GM21447 (cell line): ENCODE data around the gene CYB5D1.
"Not testable (repeated sequence)": the region's sequence is repeated elsewhere in the genome, so short reads cannot be mapped to it uniquely, and the experiment has no call there.

Source experiments
- ATAC-seq: cut with Tn5 transposase; IDR thresholded peaks from one replicate; pipeline ENCODE4 v1.9.1; 2021; ENCODE audit not compliant: unreplicated experiment

CYB5D1 gene

GRCh38 chr17:7856011-7856810, 1.6 kb upstream of the CYB5D1 start:
- ATAC-seq: no peak

DNA sequence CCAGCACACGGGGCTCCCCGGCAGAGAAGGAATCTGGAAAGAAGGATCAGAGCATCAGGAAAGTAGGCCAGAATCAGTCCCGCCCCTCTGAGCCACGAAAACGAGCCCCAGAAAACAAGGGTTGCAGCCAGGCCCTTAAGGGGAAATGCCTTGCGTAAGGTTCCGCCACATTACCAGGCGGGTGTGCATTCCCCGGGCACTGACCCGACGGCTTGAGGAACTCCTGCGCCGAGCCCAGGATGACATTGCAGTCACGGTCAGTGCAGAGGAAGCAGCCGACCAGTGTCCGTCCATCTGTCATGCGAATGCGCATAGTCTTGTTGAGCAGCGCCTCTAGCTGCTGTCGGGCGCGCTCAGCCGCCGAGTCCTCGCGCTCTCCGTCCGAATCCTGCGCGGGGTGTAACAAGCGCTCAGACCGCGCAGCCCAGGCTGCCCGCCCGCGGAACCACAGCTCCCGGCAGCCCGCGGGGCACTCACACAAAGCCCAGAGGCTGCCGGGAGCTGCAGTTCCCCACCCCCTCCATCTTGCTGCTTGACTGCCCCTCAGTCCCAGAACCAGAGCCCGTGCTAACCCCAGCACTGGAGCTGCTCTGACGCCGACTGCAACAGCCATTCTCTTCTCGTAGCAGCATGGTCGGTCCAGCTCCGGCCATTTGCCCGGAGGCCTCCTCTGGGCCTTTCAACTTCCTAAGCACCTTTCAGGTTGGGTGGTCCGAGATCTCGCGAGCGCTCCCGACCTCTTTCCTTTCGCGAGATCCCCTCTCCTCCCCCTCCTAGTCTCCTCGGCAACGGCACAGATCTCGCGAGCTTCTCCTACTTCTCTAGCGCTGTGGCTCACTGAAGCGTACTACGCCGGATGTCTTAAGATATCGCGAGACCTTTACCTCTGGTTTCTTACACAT, 741 bp upstream of the CYB5D1 start, which contains the start of gene NAA38:
Gene NAA38 (minus strand): TSS at position 749 of the 902 bp plus-strand sequence. CDS start 96 bp downstream, at position 653.
- peak; percentile 72 for ATAC-seq

DNA sequence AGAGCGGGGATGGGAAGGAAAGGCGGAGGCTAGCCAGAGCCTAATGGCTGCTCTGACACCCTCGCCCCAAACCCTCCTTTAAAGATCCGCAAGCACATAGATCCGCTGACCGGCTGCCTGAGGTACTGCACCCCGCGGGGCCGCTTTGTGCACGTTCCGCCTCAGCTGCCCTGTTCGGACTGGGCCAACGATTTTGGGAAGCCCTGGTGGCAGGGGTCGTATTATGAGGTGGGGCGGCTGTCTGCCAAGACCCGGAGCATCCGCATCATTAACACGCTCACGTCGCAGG, 663 bp downstream of the CYB5D1 start:
- no peak for ATAC-seq

GRCh38 chr17:7859028-7859427, 1.2 kb downstream of the CYB5D1 start:
- ATAC-seq: no peak

- ATAC-seq: no peak
Observed at GRCh38 chr17:7862692-7863437, 5.1 kb downstream of the CYB5D1 start.

GRCh38 chr17:7864384-7864783, 6.6 kb downstream of the CYB5D1 start:
- ATAC-seq: not testable (repeated sequence)

DNA sequence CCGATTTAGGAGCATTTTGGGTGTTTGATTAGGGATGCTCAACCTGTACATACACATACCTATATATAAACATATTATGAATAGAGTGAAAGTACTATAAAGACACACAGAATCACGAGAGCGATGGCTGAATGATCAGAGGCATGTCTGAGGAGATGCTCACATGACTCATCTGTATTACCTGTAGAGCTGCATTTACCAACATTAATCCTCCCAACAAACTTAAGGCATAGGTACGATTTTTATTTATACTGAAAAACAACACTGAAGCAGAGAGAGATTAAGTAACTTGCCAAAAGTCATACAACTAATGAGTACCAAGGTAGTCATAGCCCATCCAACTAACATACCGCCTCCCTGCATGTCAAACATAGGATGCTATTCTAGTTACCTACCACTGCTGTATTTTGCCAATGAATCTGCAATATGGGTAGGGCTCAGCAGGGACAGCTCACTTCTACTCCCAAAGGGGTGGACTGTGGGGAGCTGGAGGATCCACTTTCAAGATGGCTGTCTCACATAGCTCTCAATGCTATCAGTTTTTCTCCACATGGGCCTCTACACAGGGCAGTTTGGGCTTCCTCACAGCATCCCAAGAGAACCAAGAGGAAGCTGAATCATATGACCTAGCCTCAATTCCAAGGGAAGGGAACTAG, 7.3 kb downstream of the CYB5D1 start:
- no peak for ATAC-seq

DNA sequence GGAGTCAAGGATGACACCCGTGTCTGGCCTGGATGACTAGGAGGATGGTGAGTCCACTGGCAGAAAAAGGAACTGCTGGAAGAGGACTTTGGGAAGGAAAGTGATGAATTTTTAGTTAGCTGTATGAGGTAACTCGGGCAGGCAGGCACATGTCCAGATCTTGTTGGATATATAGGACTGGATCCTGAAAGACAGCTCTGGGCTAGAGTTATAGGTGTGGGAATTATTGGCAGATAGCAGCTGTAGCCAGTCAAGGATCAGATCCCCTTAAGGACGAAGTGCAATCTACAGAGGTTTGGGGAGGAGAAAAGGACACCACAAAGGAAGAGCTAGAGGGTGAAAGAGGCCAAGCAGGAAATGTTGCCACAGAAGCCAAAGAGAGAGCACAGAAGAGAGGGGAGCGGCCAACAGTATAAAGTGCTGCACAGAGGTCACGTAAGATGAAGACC, 10.1 kb downstream of the CYB5D1 start:
- no peak for ATAC-seq

GRCh38 chr17:7873051-7873450, 15.2 kb downstream of the CYB5D1 start:
- ATAC-seq: no peak

DNA sequence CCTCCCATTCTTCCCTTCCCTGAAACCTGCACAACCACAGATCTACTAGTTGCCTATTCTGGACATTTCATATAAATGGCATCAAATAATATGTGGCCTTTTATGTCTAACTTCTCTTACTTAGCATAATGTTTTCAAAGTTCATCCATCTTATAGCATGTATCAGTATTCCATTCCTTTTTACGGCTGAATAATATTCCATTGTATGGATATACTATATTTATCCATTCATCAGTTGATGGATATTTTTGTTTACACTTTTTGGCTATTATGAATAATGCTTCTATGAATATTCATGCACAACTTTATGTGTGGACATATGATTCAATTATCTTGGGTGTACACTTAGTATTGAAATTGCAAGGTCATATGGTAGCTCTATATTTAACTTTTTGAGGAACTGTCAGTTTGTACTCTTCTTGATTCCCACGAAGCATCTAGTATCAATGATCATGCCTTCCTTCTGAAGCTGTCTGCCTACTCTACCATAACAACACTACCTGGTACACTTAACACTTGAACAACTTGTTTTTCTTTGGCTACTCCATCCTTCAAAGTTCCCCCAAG, 18.1 kb downstream of the CYB5D1 start:
- ATAC-seq: no peak

GRCh38 chr17:7878234-7878633, 20.4 kb downstream of the CYB5D1 start:
- ATAC-seq: no peak

DNA sequence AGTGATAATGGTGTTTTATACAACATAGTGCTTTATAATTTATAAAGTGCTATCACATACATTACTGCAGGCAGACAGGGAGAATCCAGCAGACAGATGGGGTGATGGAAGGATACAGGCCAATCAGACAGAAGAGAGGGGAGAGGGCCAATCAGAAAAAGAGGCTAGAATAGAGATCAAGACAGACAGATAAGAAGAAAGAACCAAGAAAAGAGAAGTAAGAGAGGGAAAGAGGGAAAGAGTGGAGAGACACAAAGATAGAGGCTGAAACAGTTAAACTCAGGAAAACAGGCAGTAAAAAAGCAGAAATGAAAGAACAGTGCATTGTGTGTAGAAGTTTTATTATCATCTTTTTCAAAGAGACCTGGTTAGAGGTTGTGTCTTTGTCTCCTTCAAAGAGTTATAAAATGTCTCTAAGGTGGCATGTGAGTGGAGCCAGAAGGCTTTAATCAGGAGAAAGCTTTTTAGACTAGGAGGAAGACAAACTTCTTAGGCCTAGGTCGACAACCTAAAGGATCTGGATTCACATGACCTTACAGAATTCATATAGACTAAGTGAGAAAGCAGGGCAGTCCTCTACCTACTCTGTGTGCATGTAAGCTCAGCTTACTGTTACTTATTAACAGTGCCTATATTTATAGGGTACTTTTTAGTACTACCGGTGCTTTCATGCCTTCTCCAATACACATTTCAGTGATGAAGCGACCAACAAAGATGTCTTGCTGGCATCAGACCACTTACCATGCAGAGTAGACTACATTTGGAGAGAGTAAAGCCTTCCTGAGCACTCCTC, 22.5 kb downstream of the CYB5D1 start:
- no peak for ATAC-seq

DNA sequence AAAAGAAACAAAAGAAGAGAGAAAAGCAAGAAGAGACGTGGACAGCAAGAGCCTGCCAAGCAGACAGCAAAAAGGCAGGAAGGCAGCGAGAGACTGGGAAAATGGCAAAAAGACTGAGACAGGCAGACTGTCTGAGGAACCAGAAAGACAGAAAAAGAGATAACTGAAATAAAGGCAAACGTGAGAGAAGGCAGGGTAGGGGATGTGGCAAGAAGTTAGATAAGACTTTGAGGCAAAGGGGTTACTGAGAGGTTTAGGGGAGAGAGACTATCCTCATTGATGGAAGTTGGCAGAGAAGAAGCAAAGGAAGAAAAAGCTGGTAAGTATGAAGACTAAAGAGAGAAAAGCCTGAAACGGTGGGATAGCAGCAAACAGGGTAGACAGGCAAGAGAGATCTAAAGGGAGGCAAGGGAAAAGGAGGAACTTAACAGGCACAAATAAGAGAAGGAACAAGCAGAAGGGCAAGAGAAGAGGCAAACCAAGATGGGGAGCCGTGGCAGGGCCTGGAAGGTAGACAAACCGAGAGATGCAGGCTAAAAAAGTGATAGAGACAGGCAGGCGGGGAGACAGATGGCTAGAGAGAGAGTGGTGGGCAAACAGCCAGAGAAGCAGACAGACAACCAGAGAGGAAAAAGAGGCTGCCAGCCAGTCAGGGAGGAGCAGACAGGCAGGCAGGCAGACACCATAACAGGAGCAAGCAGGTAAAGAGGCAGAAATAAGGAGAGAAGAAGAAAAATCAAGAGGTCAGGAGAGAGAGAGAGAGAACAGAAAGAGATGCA, 23.7 kb downstream of the CYB5D1 start:
- ATAC-seq: no peak

DNA sequence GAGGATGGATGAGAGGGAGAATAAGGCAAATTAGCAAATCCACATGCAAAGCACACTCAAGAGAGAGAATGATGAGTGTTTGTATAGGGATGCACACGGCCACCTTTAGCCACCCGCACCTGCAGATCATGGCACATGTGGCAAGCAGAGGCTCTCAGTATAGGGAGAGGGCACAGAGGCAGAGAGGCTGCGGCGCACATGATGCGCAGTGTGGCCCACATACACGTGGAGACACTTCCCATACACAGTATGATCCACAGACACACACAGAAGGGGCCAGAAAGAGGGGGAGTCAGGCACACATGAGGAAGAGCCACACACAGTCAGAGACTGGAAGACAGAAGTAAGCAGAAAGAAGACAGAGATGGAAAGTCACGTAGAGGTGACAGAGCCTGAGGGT, 24.3 kb downstream of the CYB5D1 start:
- no peak for ATAC-seq

- ATAC-seq: no peak
Observed at GRCh38 chr17:7882629-7883028, 24.8 kb downstream of the CYB5D1 start.

DNA sequence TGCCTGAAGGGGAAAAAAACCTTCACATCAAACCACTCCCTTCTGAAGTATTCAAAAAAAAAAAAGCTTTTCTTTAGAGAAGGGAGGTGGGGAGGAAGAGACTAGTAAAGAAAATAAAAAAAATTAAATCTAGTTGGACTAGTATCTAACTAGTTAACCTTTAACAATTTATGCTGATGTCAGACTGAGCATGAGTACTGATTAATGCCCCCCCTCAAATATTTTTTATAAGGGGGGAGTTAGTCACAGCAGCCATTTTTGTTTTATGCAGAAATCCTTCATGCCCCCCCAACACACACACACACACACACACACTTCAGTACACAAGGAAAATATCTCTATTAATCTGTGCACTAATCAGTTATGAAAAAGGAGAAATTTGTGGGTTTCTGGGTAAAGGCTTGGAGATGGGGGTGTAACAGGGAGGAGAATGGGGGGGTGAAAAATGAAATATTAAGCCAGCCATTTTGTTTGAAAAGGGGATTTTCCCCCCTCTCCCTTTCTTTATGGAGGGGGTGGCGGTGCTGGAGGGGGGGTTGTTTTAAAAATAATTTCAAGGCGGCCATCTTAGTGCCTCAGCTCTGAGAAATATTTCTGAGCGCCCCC, 26.1 kb downstream of the CYB5D1 start:
- ATAC-seq: no peak

DNA sequence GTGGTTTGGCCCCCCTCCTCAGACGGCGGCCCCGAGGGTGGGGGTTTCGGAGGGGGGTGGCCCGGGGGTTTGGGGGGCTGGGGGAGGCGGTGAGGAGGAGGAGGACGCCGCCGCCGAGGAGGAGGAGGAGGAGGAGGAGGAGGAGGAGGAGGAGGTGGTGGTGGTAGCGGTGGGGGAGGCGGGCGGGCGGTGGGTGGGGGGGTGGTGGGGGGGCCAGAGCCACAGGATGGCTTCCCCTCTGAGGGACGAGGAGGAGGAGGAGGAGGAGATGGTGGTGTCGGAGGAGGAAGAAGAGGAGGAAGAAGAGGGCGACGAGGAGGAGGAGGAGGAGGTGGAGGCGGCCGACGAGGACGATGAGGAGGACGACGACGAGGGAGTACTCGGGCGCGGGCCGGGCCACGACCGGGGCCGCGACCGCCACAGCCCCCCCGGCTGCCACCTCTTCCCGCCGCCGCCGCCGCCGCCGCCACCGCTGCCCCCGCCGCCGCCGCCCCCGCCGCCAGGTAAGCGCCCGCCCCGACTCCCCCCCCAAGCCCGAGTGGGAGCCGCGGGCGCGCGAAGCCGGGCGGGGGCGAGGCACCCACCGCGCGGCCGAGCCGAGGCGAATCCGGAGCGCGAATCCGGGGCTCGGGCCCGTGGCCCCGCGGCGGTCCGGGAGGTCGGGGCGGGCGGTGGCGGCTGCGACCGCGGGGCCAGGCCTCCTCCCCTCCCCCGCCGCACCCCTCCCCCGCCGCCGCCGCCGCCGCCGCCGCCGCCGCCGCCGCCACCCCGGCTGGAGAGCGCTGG, 27.0 kb downstream of the CYB5D1 start:
- no peak for ATAC-seq
